ENCODE data around the gene ZDHHC7. TPM values are rescaled to one million over a fixed set of nuclear protein-coding genes. Genes with fewer than 3 reads are reported as not detected.
A peak's percentile ranks its signal among the peaks of the same experiment; 100 is the strongest.

The ZDHHC7 gene
- total RNA-seq, 4 donors from 2014 or later = 55.3 to 77.5 (median 66.3) TPM

DNA sequence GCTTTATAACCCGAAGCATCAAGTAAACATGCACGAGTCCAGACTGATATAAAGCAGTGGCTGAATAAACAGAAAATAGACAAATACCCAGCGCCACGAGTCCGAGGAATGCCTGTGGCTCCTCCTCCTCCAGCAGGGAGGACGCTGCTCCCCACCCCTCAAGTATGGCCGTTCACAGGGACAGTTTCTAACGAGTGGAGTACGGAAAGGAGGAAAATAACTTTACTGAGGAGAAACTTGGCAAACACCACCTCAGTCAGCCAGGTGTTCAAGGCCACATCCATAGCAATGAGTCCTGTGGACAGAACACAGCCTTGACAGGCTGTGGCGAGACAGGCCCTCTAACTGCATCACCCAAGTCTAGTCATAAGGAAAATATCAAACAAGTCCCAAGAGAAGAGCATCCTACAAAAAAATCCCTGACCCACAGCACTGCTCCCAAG is 9.2 kb downstream of the ZDHHC7 start:
- 65% methylated on average over 5 to 6 of the region's 10 CpGs for WGBS, 2 donors (ENCODE audit: low coverage in 1 of 2)
- H3K27ac ChIP-seq = peak overlapping the region; percentile 86 to 97 (median 88)
- H3K27me3 ChIP-seq = no peaks in the 10 kb centered on the region
- TF ChIP-seq, protein P1, sequence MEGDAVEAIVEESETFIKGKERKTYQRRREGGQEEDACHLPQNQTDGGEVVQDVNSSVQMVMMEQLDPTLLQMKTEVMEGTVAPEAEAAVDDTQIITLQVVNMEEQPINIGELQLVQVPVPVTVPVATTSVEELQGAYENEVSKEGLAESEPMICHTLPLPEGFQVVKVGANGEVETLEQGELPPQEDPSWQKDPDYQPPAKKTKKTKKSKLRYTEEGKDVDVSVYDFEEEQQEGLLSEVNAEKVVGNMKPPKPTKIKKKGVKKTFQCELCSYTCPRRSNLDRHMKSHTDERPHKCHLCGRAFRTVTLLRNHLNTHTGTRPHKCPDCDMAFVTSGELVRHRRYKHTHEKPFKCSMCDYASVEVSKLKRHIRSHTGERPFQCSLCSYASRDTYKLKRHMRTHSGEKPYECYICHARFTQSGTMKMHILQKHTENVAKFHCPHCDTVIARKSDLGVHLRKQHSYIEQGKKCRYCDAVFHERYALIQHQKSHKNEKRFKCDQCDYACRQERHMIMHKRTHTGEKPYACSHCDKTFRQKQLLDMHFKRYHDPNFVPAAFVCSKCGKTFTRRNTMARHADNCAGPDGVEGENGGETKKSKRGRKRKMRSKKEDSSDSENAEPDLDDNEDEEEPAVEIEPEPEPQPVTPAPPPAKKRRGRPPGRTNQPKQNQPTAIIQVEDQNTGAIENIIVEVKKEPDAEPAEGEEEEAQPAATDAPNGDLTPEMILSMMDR (IDR thresholded peaks at IDR 0.05) = no peak
- no peak for TF ChIP-seq EP300 (IDR thresholded peaks at IDR 0.05)
- no peak for TF ChIP-seq POLR2AphosphoS5 (IDR thresholded peaks at IDR 0.05)
- TF ChIP-seq POLR2A (IDR thresholded peaks at IDR 0.05) = no peak
- H3K9me3 ChIP-seq = no peaks in the 10 kb centered on the region
- peak overlapping the region in 1 of 2 donors; percentile 4 for H3K4me3 ChIP-seq
- no peak for ATAC-seq
- H3K36me3 ChIP-seq = peaks cover 0 to 3% of the 10 kb centered on the region in 2 donors
- peaks cover 27 to 100% (median 73%) of the 10 kb centered on the region in 3 donors for H3K4me1 ChIP-seq

DNA sequence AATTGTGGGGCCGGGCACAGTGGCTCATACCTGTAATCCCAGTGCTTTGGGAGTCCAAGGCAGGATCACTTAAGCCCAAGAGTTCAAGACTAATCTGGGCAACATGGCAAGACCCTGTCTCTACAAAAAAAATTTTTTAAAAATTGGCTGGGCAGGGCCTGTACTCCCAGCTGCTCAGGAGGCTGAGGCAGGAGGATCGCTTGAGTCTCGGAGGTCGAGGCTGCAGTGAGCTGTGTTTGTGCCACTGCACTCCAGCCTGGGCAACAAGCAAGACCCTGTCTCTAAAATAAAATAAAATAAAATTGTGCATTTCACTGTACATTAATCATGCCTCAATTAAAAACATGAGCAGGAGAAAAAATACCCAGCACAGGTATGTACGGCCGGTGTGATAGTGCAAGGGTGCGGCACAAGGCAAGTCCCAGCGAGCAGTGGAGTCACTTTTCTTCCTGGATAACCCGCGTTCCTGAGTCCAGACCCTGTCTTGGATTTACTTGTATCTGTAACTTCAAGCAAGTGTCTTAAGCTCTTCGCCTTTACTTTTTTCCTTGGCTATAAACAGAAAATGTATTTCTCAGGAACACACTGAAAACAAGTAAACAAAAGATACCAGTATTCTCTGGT is 11.4 kb downstream of the ZDHHC7 start:
- ATAC-seq = no peak
- Histone ChIP-seq H3K27ac (peak overlapping the region; percentile 62 to 86 (median 82)), H3K4me3 (no peak overlapping the region), H3K27me3 (no peaks in the 10 kb centered on the region), H3K4me1 (peaks cover 14 to 99% (median 61%) of the 10 kb centered on the region in 3 donors), H3K36me3 (peaks cover 0 to 10% of the 10 kb centered on the region in 2 donors), H3K9me3 (no peaks in the 10 kb centered on the region)
- WGBS, 2 donors (ENCODE audit: low coverage in 1 of 2) = 74% methylated on average over 7 to 11 of the region's 11 CpGs
- TF ChIP-seq, protein P1 (IDR thresholded peaks at IDR 0.05) = no peak
- TF ChIP-seq POLR2AphosphoS5 (IDR thresholded peaks at IDR 0.05) (no peak), POLR2A (IDR thresholded peaks at IDR 0.05) (no peak), EP300 (IDR thresholded peaks at IDR 0.05) (no peak)

- H3K4me1 ChIP-seq = peaks cover 10 to 99% (median 57%) of the 10 kb centered on the region in 3 donors
- no peak overlapping the region for H3K4me3 ChIP-seq
- TF ChIP-seq POLR2A (IDR thresholded peaks at IDR 0.05) (no peak), EP300 (IDR thresholded peaks at IDR 0.05) (no peak), POLR2AphosphoS5 (IDR thresholded peaks at IDR 0.05) (no peak)
- TF ChIP-seq, protein P1 (IDR thresholded peaks at IDR 0.05) = no peak
- H3K36me3 ChIP-seq = peaks cover 0 to 16% of the 10 kb centered on the region in 2 donors
- 55 to 58% methylated on average over 3 of the region's 3 CpGs for WGBS, 2 donors (ENCODE audit: low coverage in 1 of 2)
- no peak for ATAC-seq
- H3K27me3 ChIP-seq = no peaks in the 10 kb centered on the region
- H3K27ac ChIP-seq = peak overlapping the region; percentile 62 to 86 (median 82)
- H3K9me3 ChIP-seq = no peaks in the 10 kb centered on the region
These were observed 12.1 kb downstream of the ZDHHC7 start for GRCh38 chr16:84999200-84999599.

- TF ChIP-seq EP300 (IDR thresholded peaks at IDR 0.05) (no peak), POLR2AphosphoS5 (IDR thresholded peaks at IDR 0.05) (no peak)
- TF ChIP-seq, protein P1 (IDR thresholded peaks at IDR 0.05) = no peak
- peaks cover 9 to 99% (median 44%) of the 10 kb centered on the region in 3 donors for H3K4me1 ChIP-seq
- peaks cover 0 to 35% of the 10 kb centered on the region in 2 donors for H3K36me3 ChIP-seq
- ATAC-seq = no peak
- H3K27ac ChIP-seq = peak overlapping the region in 3 of 4 donors; percentile 79 to 86 (median 84)
- no peaks in the 10 kb centered on the region for H3K9me3 ChIP-seq
- H3K4me3 ChIP-seq = no peak overlapping the region
- 87 to 96% methylated on average over 3 to 6 of the region's 11 CpGs for WGBS, 2 donors (ENCODE audit: low coverage in 1 of 2)
- H3K27me3 ChIP-seq = no peaks in the 10 kb centered on the region
These were observed 15.0 kb downstream of the ZDHHC7 start for GRCh38 chr16:84996365-84996764.

DNA sequence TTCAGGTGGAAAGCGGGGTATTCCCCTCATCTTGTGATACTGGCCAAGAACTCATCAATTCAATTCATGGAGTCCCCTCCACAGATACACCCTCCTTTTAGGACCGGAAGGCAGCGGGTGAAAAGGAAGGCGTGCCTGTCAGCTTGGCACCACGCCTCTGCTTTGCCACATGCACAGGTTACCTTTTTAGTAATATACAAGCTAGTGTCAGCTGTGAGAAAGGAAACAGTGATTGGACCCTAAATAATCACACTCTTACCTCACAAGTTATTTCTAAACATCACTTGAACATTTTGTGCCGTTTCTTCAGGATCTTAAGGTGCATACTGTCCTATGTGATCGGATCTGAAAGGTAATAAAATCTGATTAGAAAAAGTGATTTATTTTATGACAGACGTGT is 15.7 kb downstream of the ZDHHC7 start:
- TF ChIP-seq, protein P1 (IDR thresholded peaks at IDR 0.05) = no peak
- TF ChIP-seq POLR2A (IDR thresholded peaks at IDR 0.05) (no peak), EP300 (IDR thresholded peaks at IDR 0.05) (no peak), POLR2AphosphoS5 (IDR thresholded peaks at IDR 0.05) (no peak)
- H3K27ac ChIP-seq = peak overlapping the region in 3 of 4 donors; percentile 79 to 86 (median 84)
- no peak for ATAC-seq
- WGBS, 2 donors (ENCODE audit: low coverage in 1 of 2) = 93 to 97% methylated on average over 7 to 8 of the region's 8 CpGs
- H3K9me3 ChIP-seq = no peaks in the 10 kb centered on the region
- peaks cover 0 to 38% of the 10 kb centered on the region in 2 donors for H3K36me3 ChIP-seq
- peaks cover 6 to 92% (median 37%) of the 10 kb centered on the region in 3 donors for H3K4me1 ChIP-seq
- no peaks in the 10 kb centered on the region for H3K27me3 ChIP-seq
- H3K4me3 ChIP-seq = no peak overlapping the region

Measured in gastroesophageal sphincter (tissue), 4 donors.